WI38 (cell line): Measurements from ENCODE around the gene RNF43.

Experiments
- H3K4me3 ChIP-seq: 2 replicates; pipeline ENCODE4 v1.5.1; 2011; ENCODE audit warnings: low read depth, mild to moderate bottlenecking, control low read depth, low read length
- CTCF ChIP-seq: IDR thresholded peaks from 2 replicates; pipeline ENCODE4 v1.5.1; 2012; ENCODE audit warnings: low read depth, mild to moderate bottlenecking, control low read depth, low read length

The RNF43 gene

GRCh38 chr17:58415371-58416055 is 1.8 kb downstream of the RNF43 start:
- TF ChIP-seq CTCF = no peak
- H3K4me3 ChIP-seq = no peak overlapping the region

GRCh38 chr17:58414596-58414997 is 2.7 kb downstream of the RNF43 start:
- TF ChIP-seq CTCF = no peak
- H3K4me3 ChIP-seq = no peak overlapping the region

- H3K4me3 ChIP-seq = no peak overlapping the region
- TF ChIP-seq CTCF = no peak
Observed at GRCh38 chr17:58413684-58414083, 3.6 kb downstream of the RNF43 start.

GRCh38 chr17:58412961-58413586 is 4.3 kb downstream of the RNF43 start:
- TF ChIP-seq CTCF = no peak
- no peak overlapping the region for H3K4me3 ChIP-seq

GRCh38 chr17:58412064-58412703 is 5.2 kb downstream of the RNF43 start:
- H3K4me3 ChIP-seq = no peak overlapping the region

GRCh38 chr17:58411408-58411894 is 5.9 kb downstream of the RNF43 start:
- TF ChIP-seq CTCF = no peak
- H3K4me3 ChIP-seq = no peak overlapping the region

More at GRCh38 chr17:58412064-58412703, 5.2 kb downstream of the RNF43 start:
- no peak for TF ChIP-seq CTCF
